IMR-90 (cell line): Measurements from ENCODE around the gene ABCC10. TPM values are rescaled to one million over a fixed set of nuclear protein-coding genes. Genes with fewer than 3 reads are reported as not detected.

ENCODE experiments used
- ATAC-seq: fragments of 200-7000 bp; cut with Tn5 transposase; 2 replicates; pipeline ENCODE4 v1.9.1; 2020; ENCODE audit warnings: low read depth, mild to moderate bottlenecking, moderate library complexity
- BruUV-seq: library from RNA; stranded (reverse); fragments of 400-500 nt; replicated peaks from 2 replicates; lab custom pipeline; 2021; lab: Mats Ljungman, UMichigan
- CTCF ChIA-PET: fragments of 300-600 bp; formaldehyde crosslinking; extraction: SDS; loops from one replicate; lab custom pipeline; 2021; ENCODE audit warnings: antibody characterized with exemption; lab: Yijun Ruan, JAX
- POLR2A ChIA-PET: fragments of 300-600 bp; sonication (Branson Sonifier 250); formaldehyde crosslinking; loops from one replicate; lab custom pipeline; 2022; ENCODE audit warnings: antibody characterized with exemption; ENCODE audit not compliant: unreplicated experiment; lab: Charles Lee
- DNase-seq: peaks from one replicate; pipeline ENCODE4 v3.0.0; 2013
- H2AFZ ChIP-seq: replicated peaks from 2 replicates; pipeline ENCODE3; 2013; ENCODE audit warnings: low read length, mild to moderate bottlenecking; ENCODE audit not compliant: poor library complexity
- H2AK5ac ChIP-seq: 2 replicates; pipeline ENCODE4 v1.6.1; 2013; ENCODE audit warnings: low read depth, low read length, inconsistent platforms
- H2AK9ac ChIP-seq: replicated peaks from 2 replicates; pipeline ENCODE3; 2013; ENCODE audit warnings: mild to moderate bottlenecking, low read depth, low read length, moderate library complexity; ENCODE audit not compliant: poor library complexity
- H2BK120ac ChIP-seq: 2 replicates; pipeline ENCODE4 v1.6.1; 2013; ENCODE audit warnings: low read depth, low read length, inconsistent platforms
- H2BK15ac ChIP-seq: 3 replicates; pipeline ENCODE4 v1.6.1; 2013; ENCODE audit warnings: low read depth, low read length, inconsistent platforms
- H2BK20ac ChIP-seq: 2 replicates; pipeline ENCODE4 v1.6.1; 2013; ENCODE audit warnings: low read depth, mild to moderate bottlenecking, inconsistent platforms, low read length, moderate library complexity
- H2BK5ac ChIP-seq: 2 replicates; pipeline ENCODE4 v1.6.1; 2013; ENCODE audit warnings: mild to moderate bottlenecking, low read depth, low read length, inconsistent platforms; ENCODE audit not compliant: poor library complexity, severe bottlenecking
- H3K14ac ChIP-seq: replicated peaks from 2 replicates; pipeline ENCODE4 v1.6.1; 2013; ENCODE audit warnings: low read depth, low read length, inconsistent platforms
- H3K18ac ChIP-seq: 2 replicates; pipeline ENCODE4 v1.6.1; 2013; ENCODE audit warnings: low read depth, low read length, control low read depth
- H3K23ac ChIP-seq: 2 replicates; pipeline ENCODE4 v1.6.1; 2013; ENCODE audit warnings: low read depth, low read length, inconsistent platforms
- H3K27ac ChIP-seq: 2 replicates; pipeline ENCODE4 v1.5.1; 2013; ENCODE audit warnings: mild to moderate bottlenecking, control low read depth, low read length; ENCODE audit not compliant: insufficient read depth
- H3K27me3 ChIP-seq: 2 replicates; pipeline ENCODE4 v1.6.1; 2013; ENCODE audit warnings: low read length; ENCODE audit not compliant: control insufficient read depth, insufficient read depth
- H3K36me3 ChIP-seq: 2 replicates; pipeline ENCODE4 v1.6.1; 2013; ENCODE audit warnings: low read length, mixed read lengths; ENCODE audit not compliant: control insufficient read depth, insufficient read depth
- H3K4ac ChIP-seq: 2 replicates; pipeline ENCODE4 v1.6.1; 2013; ENCODE audit warnings: low read depth, low read length, inconsistent platforms
- H3K4me1 ChIP-seq: 2 replicates; pipeline ENCODE4 v1.6.1; 2013; ENCODE audit warnings: low read length, mixed read lengths; ENCODE audit not compliant: control insufficient read depth, insufficient read depth
- H3K4me2 ChIP-seq: 2 replicates; pipeline ENCODE4 v1.6.1; 2013; ENCODE audit warnings: low read depth, mild to moderate bottlenecking, control low read depth, low read length, moderate library complexity
- H3K4me3 ChIP-seq: 2 replicates; pipeline ENCODE4 v1.5.1; 2013; ENCODE audit warnings: low read depth, mild to moderate bottlenecking, control low read depth, low read length, moderate library complexity; ENCODE audit not compliant: insufficient read depth
- H3K56ac ChIP-seq: 2 replicates; pipeline ENCODE4 v1.6.1; 2013; ENCODE audit warnings: low read length, inconsistent platforms; ENCODE audit not compliant: insufficient read depth; ENCODE audit errors: extremely low read depth
- H3K79me1 ChIP-seq, 2 experiments: 2 replicates each; pipeline ENCODE4 v1.6.1; 2013; ENCODE audit warnings: low read length in 2 of 2, inconsistent platforms in 1 of 2, low read depth in 1 of 2
- H3K9ac ChIP-seq: 2 replicates; pipeline ENCODE4 v1.6.1; 2013; ENCODE audit warnings: low read depth, low read length, control low read depth
- H3K9me1 ChIP-seq: 2 replicates; pipeline ENCODE4 v1.6.1; 2013; ENCODE audit warnings: low read length, inconsistent platforms; ENCODE audit not compliant: insufficient read depth
- H3K9me3 ChIP-seq: 2 replicates; pipeline ENCODE4 v1.6.1; 2013; ENCODE audit warnings: low read length; ENCODE audit not compliant: control insufficient read depth, insufficient read depth
- H4K20me1 ChIP-seq: 2 replicates; pipeline ENCODE4 v1.6.1; 2013; ENCODE audit warnings: low read length, inconsistent platforms; ENCODE audit not compliant: insufficient read depth
- H4K5ac ChIP-seq: 2 replicates; pipeline ENCODE4 v1.6.1; 2013; ENCODE audit warnings: mild to moderate bottlenecking, low read depth, low read length, control low read depth
- H4K8ac ChIP-seq, 2 experiments: 2 replicates each; pipeline ENCODE4 v1.6.1; 2013; ENCODE audit warnings: low read depth in 2 of 2, low read length in 2 of 2, control low read depth in 1 of 2, inconsistent platforms in 1 of 2
- H4K91ac ChIP-seq: 2 replicates; pipeline ENCODE4 v1.6.1; 2013; ENCODE audit warnings: low read depth, low read length, inconsistent platforms; ENCODE audit not compliant: insufficient read depth
- BHLHE40 ChIP-seq: fragments of 150-350 bp; IDR thresholded peaks from 2 replicates; pipeline ENCODE4 v1.6.1; 2016; ENCODE audit warnings: mild to moderate bottlenecking, low read depth, low read length
- CEBPB ChIP-seq: IDR thresholded peaks from 2 replicates; pipeline ENCODE4 v1.6.1; 2012; ENCODE audit warnings: low read depth, low read length, improper control_type of control experiment
- FOS ChIP-seq: fragments of 150-350 bp; IDR thresholded peaks from 2 replicates; pipeline ENCODE4 v1.6.1; 2016; ENCODE audit warnings: low read depth, low read length
- MAFK ChIP-seq: IDR thresholded peaks from 2 replicates; pipeline ENCODE4 v1.6.1; 2012; ENCODE audit warnings: low read depth, low read length, improper control_type of control experiment
- MXI1 ChIP-seq: IDR thresholded peaks from 2 replicates; pipeline ENCODE4 v1.6.1; 2012; ENCODE audit warnings: low read depth, mild to moderate bottlenecking, low read length, moderate library complexity, borderline replicate concordance
- NFE2L2 ChIP-seq: fragments of 150-350 bp; IDR thresholded peaks from 2 replicates; pipeline ENCODE4 v1.6.1; 2016; ENCODE audit warnings: low read depth, mild to moderate bottlenecking, low read length
- POLR2A ChIP-seq: IDR thresholded peaks from 2 replicates; pipeline ENCODE4 v1.6.1; 2012; ENCODE audit warnings: mild to moderate bottlenecking, low read depth, low read length
- RAD21 ChIP-seq: IDR thresholded peaks from 2 replicates; pipeline ENCODE4 v1.6.1; 2012; ENCODE audit warnings: low read length, improper control_type of control experiment
- RCOR1 ChIP-seq: IDR thresholded peaks from 2 replicates; pipeline ENCODE4 v1.6.1; 2012; ENCODE audit warnings: mild to moderate bottlenecking, low read length, improper control_type of control experiment; ENCODE audit not compliant: insufficient replicate concordance
- RFX5 ChIP-seq: IDR thresholded peaks from 2 replicates; pipeline ENCODE4 v1.8.0; 2012; ENCODE audit warnings: low read depth, mild to moderate bottlenecking, low read length, moderate library complexity
- SMC3 ChIP-seq: fragments of 150-350 bp; IDR thresholded peaks from 2 replicates; pipeline ENCODE4 v1.6.1; 2016; ENCODE audit warnings: low read depth, mild to moderate bottlenecking, antibody characterized with exemption, low read length, moderate library complexity
- USF2 ChIP-seq: fragments of 150-350 bp; IDR thresholded peaks from 2 replicates; pipeline ENCODE4 v1.6.1; 2017; ENCODE audit warnings: mild to moderate bottlenecking, antibody characterized with exemption, low read length, low read depth
- WGBS, 2 experiments: methylation state at CpG; one replicate each; pipeline versions ENCODE4 v1.1.5 to v1.1.7; 2013; ENCODE audit warnings: missing lambda C conversion rate in 2 of 2; ENCODE audit not compliant: insufficient read length in 1 of 2; ENCODE audit errors: extremely low coverage in 2 of 2; 5-methylcytosine and 5-hydroxymethylcytosine counted together
- dilution Hi-C: fragments of 300-500 bp; cut with HindIII; formaldehyde crosslinking; loops from one replicate; pipeline ENCODE4 v1.14.3; 2018; ENCODE audit warnings: low sequenced_read_pairs; ENCODE audit not compliant: unreplicated experiment
- in situ Hi-C: fragments of 300-500 bp; cut with MboI; formaldehyde crosslinking; loops from 3 replicates; pipeline ENCODE4 v1.14.3; 2019; ENCODE audit warnings: low sequenced_read_pairs, inconsistent platforms, mixed read lengths
- intact Hi-C: fragments of 100-400 bp; cut with micrococcal nuclease; formaldehyde crosslinking; loops from 2 replicates; pipeline ENCODE4 v1.10.0; 2022
- polyA plus RNA-seq, 3 experiments: library from polyadenylated mRNA; depleted of rRNA; stranded (reverse); fragments of >200 nt; gene quantifications; 2 replicates each; pipeline ENCODE4 v1.2.3, GENCODE V29; 2012; ENCODE audit warnings: low replicate concordance in 1 of 3
- total RNA-seq: library from RNA; depleted of rRNA; stranded (reverse); fragments of >200 nt; gene quantifications from 2 replicates; pipeline ENCODE4 v1.2.3, GENCODE V29; 2012
- TF ChIP-seq, protein P1 (sequence below): fragments of 150-350 bp; IDR thresholded peaks from 2 replicates; pipeline ENCODE4 v1.6.1; 2016; ENCODE audit warnings: low read depth, mild to moderate bottlenecking, low read length, moderate library complexity, borderline replicate concordance
- TF ChIP-seq, protein P2 (sequence below): conservative IDR thresholded peaks from 2 replicates; pipeline ENCODE4 v1.5.1; 2012; ENCODE audit warnings: mild to moderate bottlenecking, low read depth, low read length, improper control_type of control experiment

Gene ABCC10
- total and polyA plus RNA-seq, 2 of the 4 experiments (the other 2 are of a cell fraction): 7.0 to 26.3 TPM

DNA sequence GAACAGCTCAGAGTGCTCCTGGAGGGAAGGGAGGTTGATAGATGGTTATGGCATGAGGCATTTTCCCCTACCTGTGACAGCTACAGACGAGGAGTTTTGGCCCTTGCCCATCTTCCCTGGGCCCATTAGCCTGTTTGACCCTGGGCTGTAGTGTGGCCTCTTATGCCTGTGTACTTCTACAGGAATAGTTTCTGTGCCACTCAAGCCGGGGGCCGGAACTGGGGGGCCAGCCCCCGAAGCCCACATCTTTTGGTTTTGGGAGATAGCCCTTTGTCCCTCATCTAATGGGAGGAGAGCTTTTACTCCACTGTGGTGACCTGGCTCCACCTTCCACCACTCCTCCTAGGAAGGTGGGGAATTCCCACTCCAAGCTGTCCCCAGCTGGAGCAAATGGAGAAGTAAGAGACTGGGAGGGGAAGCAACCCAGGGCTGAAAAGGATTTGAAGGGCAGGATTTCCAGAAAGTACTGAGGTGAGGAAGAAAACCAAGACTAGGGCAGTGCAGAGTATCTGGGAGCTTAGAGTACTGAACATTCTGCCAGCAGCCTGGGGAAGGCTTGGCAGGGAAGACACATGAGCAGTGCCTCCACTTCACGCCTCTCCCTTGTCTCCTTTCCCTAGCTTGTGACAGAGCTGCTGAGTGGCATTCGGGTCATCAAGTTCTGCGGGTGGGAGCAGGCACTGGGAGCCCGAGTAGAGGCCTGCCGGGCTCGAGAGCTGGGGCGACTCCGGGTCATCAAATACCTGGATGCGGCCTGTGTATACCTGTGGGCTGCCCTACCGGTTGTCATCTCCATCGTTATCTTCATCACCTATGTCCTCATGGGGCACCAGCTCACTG is 6.9 kb downstream of the ABCC10 start:
- no peak overlapping the region for H3K18ac ChIP-seq
- ChIA-PET CTCF (interaction anchor here (1.0 kb wide), 1 partner anchor 37 kb away, joined by 3 read pairs; no protein-coding TSS in a partner anchor), POLR2A (no interaction called here)
- no peak overlapping the region for H4K91ac ChIP-seq
- no peaks in the 10 kb centered on the region for H3K9me3 ChIP-seq
- DNase-seq: no peak
- H4K20me1 ChIP-seq: no peaks in the 10 kb centered on the region; the same call in 1 of the 2 replicates
- H3K9ac ChIP-seq: no peak overlapping the region
- intact Hi-C loops: no loop called here
- H2BK5ac ChIP-seq: no peak overlapping the region
- ATAC-seq: no peak
- H3K36me3 ChIP-seq: peaks cover 22% of the 10 kb centered on the region
- no peak overlapping the region for H3K4me2 ChIP-seq
- 40% methylated on average over 1 of the region's 15 CpGs; no CpG with 5 or more reads in 1 of the 2 experiments for WGBS, 2 experiments
- no peak overlapping the region for H2AK5ac ChIP-seq
- H2BK120ac ChIP-seq: no peak overlapping the region
- TF ChIP-seq CEBPB (no peak), MAFK (no peak), POLR2A (no peak), FOS (no peak), BHLHE40 (no peak), NFE2L2 (no peak), RAD21 (no peak), SMC3 (no peak), RCOR1 (no peak), USF2 (no peak), RFX5 (no peak), MXI1 (no peak)
- TF ChIP-seq, protein P1, sequence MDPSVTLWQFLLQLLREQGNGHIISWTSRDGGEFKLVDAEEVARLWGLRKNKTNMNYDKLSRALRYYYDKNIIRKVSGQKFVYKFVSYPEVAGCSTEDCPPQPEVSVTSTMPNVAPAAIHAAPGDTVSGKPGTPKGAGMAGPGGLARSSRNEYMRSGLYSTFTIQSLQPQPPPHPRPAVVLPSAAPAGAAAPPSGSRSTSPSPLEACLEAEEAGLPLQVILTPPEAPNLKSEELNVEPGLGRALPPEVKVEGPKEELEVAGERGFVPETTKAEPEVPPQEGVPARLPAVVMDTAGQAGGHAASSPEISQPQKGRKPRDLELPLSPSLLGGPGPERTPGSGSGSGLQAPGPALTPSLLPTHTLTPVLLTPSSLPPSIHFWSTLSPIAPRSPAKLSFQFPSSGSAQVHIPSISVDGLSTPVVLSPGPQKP: no peak
- TF ChIP-seq, protein P2, sequence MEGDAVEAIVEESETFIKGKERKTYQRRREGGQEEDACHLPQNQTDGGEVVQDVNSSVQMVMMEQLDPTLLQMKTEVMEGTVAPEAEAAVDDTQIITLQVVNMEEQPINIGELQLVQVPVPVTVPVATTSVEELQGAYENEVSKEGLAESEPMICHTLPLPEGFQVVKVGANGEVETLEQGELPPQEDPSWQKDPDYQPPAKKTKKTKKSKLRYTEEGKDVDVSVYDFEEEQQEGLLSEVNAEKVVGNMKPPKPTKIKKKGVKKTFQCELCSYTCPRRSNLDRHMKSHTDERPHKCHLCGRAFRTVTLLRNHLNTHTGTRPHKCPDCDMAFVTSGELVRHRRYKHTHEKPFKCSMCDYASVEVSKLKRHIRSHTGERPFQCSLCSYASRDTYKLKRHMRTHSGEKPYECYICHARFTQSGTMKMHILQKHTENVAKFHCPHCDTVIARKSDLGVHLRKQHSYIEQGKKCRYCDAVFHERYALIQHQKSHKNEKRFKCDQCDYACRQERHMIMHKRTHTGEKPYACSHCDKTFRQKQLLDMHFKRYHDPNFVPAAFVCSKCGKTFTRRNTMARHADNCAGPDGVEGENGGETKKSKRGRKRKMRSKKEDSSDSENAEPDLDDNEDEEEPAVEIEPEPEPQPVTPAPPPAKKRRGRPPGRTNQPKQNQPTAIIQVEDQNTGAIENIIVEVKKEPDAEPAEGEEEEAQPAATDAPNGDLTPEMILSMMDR: no peak
- in situ Hi-C loops: no loop called here
- H3K4me3 ChIP-seq: no peak overlapping the region
- no peak overlapping the region for H3K27ac ChIP-seq
- no peak overlapping the region for H3K23ac ChIP-seq
- no peak overlapping the region for H2BK20ac ChIP-seq
- dilution Hi-C loops: no loop called here
- BruUV-seq: no TSS peak
- H4K8ac ChIP-seq: no peak overlapping the region
- H3K79me1 ChIP-seq: peaks cover 10 to 21% of the 10 kb centered on the region in 2 experiments; a peak in 3 of 4 replicates
- no peaks in the 10 kb centered on the region for H3K27me3 ChIP-seq
- H3K4me1 ChIP-seq: peaks cover 16% of the 10 kb centered on the region
- no peak overlapping the region for H3K4ac ChIP-seq
- H2AFZ ChIP-seq: no peak overlapping the region
- no peak overlapping the region for H4K5ac ChIP-seq
- H2BK15ac ChIP-seq: no peak overlapping the region
- peaks cover 20% of the 10 kb centered on the region; the same call in 1 of the 2 replicates for H3K9me1 ChIP-seq
- no peak overlapping the region for H2AK9ac ChIP-seq
- H3K14ac ChIP-seq: no peak overlapping the region
- no peak overlapping the region for H3K56ac ChIP-seq
